ENCODE data around the gene ATP8A2. TPM values are rescaled to one million over a fixed set of nuclear protein-coding genes. Genes with fewer than 3 reads are reported as not detected.

ATP8A2 gene
- polyA plus RNA-seq, 3 donors, result not detected

- Histone ChIP-seq H3K79me2 (ENCODE audit: insufficient read depth, low read length) (no peaks in the 10 kb centered on the region), H3K9ac (ENCODE audit: insufficient read depth, low read length, poor library complexity, severe bottlenecking) (no peak overlapping the region), H3K27ac (ENCODE audit: low read depth in 1 of 2, low read length in 2 of 2) (no peak overlapping the region), H3K27me3 (ENCODE audit: control insufficient read depth in 2 of 2, insufficient read depth in 2 of 2, low read length in 2 of 2) (no peaks in the 10 kb centered on the region), H3K4me2 (replicated peaks; ENCODE audit: extremely low read depth, low read length, poor library complexity, severe bottlenecking) (no peak overlapping the region), H2AFZ (ENCODE audit: insufficient read depth, low read depth, low read length, poor library complexity, severe bottlenecking) (no peak overlapping the region), H3K4me1 (ENCODE audit: control insufficient read depth in 1 of 2, insufficient read depth in 2 of 2, low read length in 2 of 2) (no peaks in the 10 kb centered on the region), H3K9me3 (replicated peaks in 1 of 2; ENCODE audit: control insufficient read depth in 1 of 2, insufficient read depth in 1 of 2, low read length in 2 of 2) (peaks cover 0 to 17% of the 10 kb centered on the region in 2 donors), H4K20me1 (ENCODE audit: insufficient read depth, low read length) (no peaks in the 10 kb centered on the region), H3K4me3 (replicated peaks in 1 of 3; ENCODE audit: low read depth in 2 of 3, low read length in 3 of 3) (no peak overlapping the region), H3K36me3 (replicated peaks in 1 of 2; ENCODE audit: control insufficient read depth in 1 of 2, insufficient read depth in 2 of 2, low read length in 2 of 2) (no peaks in the 10 kb centered on the region)
- Mint-ChIP-seq H3K4me1 (no peaks in the 10 kb centered on the region), H3K4me3 (no peak overlapping the region), H3K9me3 (peaks cover 6 to 25% (median 17%) of the 10 kb centered on the region in 7 donors), H3K27ac (no peak overlapping the region), H3K27me3 (ENCODE audit: low read depth in 3 of 3) (peaks cover 2 to 7% (median 2%) of the 10 kb centered on the region in 3 donors), H3K36me3 (no peaks in the 10 kb centered on the region)
- intact Hi-C loops (cut with micrococcal nuclease), result no loop called here
- TF ChIP-seq CTCF (IDR thresholded peaks at IDR 0.05), result no peak
- WGBS (ENCODE audit: insufficient coverage), result 100% methylated on average over 1 of the region's 4 CpGs
- no peak for DNase-seq
Measured at GRCh38 chr13:26030331-26030730, 658.6 kb downstream of the ATP8A2 start.

GRCh38 chr13:26034018-26034417 is 662.2 kb downstream of the ATP8A2 start:
- Mint-ChIP-seq H3K27ac (no peak overlapping the region), H3K9me3 (peaks cover 6 to 26% (median 21%) of the 10 kb centered on the region in 7 donors), H3K36me3 (no peaks in the 10 kb centered on the region), H3K4me3 (no peak overlapping the region), H3K4me1 (no peaks in the 10 kb centered on the region), H3K27me3 (ENCODE audit: low read depth in 3 of 3) (peaks cover 2 to 3% (median 2%) of the 10 kb centered on the region in 3 donors)
- Histone ChIP-seq H3K4me3 (replicated peaks in 1 of 3; ENCODE audit: low read depth in 2 of 3, low read length in 3 of 3) (no peak overlapping the region), H3K9me3 (replicated peaks in 1 of 2; ENCODE audit: control insufficient read depth in 1 of 2, insufficient read depth in 1 of 2, low read length in 2 of 2) (peaks cover 0 to 17% of the 10 kb centered on the region in 2 donors), H4K20me1 (ENCODE audit: insufficient read depth, low read length) (no peaks in the 10 kb centered on the region), H3K36me3 (replicated peaks in 1 of 2; ENCODE audit: control insufficient read depth in 1 of 2, insufficient read depth in 2 of 2, low read length in 2 of 2) (no peaks in the 10 kb centered on the region), H3K79me2 (ENCODE audit: insufficient read depth, low read length) (no peaks in the 10 kb centered on the region), H3K9ac (ENCODE audit: insufficient read depth, low read length, poor library complexity, severe bottlenecking) (no peak overlapping the region), H3K27ac (ENCODE audit: low read depth in 1 of 2, low read length in 2 of 2) (no peak overlapping the region), H3K4me1 (ENCODE audit: control insufficient read depth in 1 of 2, insufficient read depth in 2 of 2, low read length in 2 of 2) (no peaks in the 10 kb centered on the region), H3K27me3 (ENCODE audit: control insufficient read depth in 2 of 2, insufficient read depth in 2 of 2, low read length in 2 of 2) (no peaks in the 10 kb centered on the region), H2AFZ (ENCODE audit: insufficient read depth, low read depth, low read length, poor library complexity, severe bottlenecking) (no peak overlapping the region), H3K4me2 (replicated peaks; ENCODE audit: extremely low read depth, low read length, poor library complexity, severe bottlenecking) (no peak overlapping the region)
- no peak for TF ChIP-seq CTCF (IDR thresholded peaks at IDR 0.05)
- intact Hi-C loops (cut with micrococcal nuclease), result no loop called here
- WGBS (ENCODE audit: insufficient coverage), result 91% methylated on average over 3 of the region's 3 CpGs
- DNase-seq, result no peak

Measured in CD14-positive monocyte (primary cell).